ENCODE results near the gene PRDX1. TPM values are rescaled to one million over a fixed set of nuclear protein-coding genes. Genes with fewer than 3 reads are reported as not detected.
"Not testable (repeated sequence)": the region's sequence is repeated elsewhere in the genome, so short reads cannot be mapped to it uniquely, and the experiment has no call there.

PRDX1 gene
- total and polyA plus RNA-seq, 2 of the 4 experiments (the other 2 are of a cell fraction) = 612 to 883 TPM

DNA sequence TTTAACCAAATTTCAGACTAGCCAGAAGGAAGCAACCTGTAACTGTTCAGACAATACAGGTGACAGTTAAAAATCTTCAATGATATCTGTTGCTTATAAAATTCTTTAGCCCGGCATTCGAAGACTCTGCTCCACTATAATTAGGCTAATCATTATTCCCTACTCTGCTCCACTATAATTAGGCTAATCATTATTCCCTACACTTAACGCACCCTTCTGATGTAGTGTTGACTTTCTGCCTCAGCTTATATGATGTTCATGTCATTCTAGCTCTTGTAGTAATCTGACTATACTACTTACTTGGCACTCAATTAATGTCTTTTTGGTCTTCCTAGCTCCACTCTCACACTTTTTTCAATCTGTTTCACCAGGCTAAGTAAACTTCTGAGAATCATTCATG is 44.0 kb downstream of the PRDX1 start:
- Histone ChIP-seq H2AK5ac (ENCODE audit: low read depth, low read length) (no peak overlapping the region), H2BK20ac (ENCODE audit: low read depth, low read length) (no peak overlapping the region), H3K9ac (ENCODE audit: low read depth, low read length) (no peak overlapping the region), H4K91ac (ENCODE audit: insufficient read depth, low read depth, low read length) (no peak overlapping the region), H3K27ac (ENCODE audit: insufficient read depth, low read length) (no peak overlapping the region), H3K79me1 (ENCODE audit: low read depth in 1 of 2, low read length in 2 of 2) (no peaks in the 10 kb centered on the region), H4K5ac (ENCODE audit: low read depth, low read length) (no peak overlapping the region), H3K4me3 (ENCODE audit: insufficient read depth, low read depth, low read length) (no peak overlapping the region), H2BK15ac (ENCODE audit: low read depth, low read length) (no peak overlapping the region), H2AK9ac (replicated peaks; ENCODE audit: low read depth, low read length, poor library complexity) (no peak overlapping the region), H3K4me2 (ENCODE audit: low read depth, low read length) (no peak overlapping the region), H2BK5ac (ENCODE audit: low read depth, low read length, poor library complexity, severe bottlenecking) (no peak overlapping the region), H2BK120ac (ENCODE audit: low read depth, low read length) (no peak overlapping the region), H3K9me3 (ENCODE audit: control insufficient read depth, insufficient read depth, low read length) (no peaks in the 10 kb centered on the region), H3K18ac (ENCODE audit: low read depth, low read length) (no peak overlapping the region), H3K4me1 (ENCODE audit: control insufficient read depth, insufficient read depth, low read length) (no peaks in the 10 kb centered on the region), H3K14ac (replicated peaks; ENCODE audit: low read depth, low read length) (no peak overlapping the region), H2AFZ (replicated peaks; ENCODE audit: low read length, poor library complexity) (no peak overlapping the region), H3K23ac (ENCODE audit: low read depth, low read length) (no peak overlapping the region), H4K8ac (ENCODE audit: low read depth in 2 of 2, low read length in 2 of 2) (no peak overlapping the region), H3K9me1 (ENCODE audit: insufficient read depth, low read length) (no peaks in the 10 kb centered on the region), H3K36me3 (ENCODE audit: control insufficient read depth, insufficient read depth, low read length) (no peaks in the 10 kb centered on the region), H4K20me1 (ENCODE audit: insufficient read depth, low read length) (no peaks in the 10 kb centered on the region), H3K4ac (ENCODE audit: low read depth, low read length) (no peak overlapping the region), H3K27me3 (ENCODE audit: control insufficient read depth, insufficient read depth, low read length) (no peaks in the 10 kb centered on the region), H3K56ac (ENCODE audit: extremely low read depth, insufficient read depth, low read length) (no peak overlapping the region)
- no CpG with 5 or more reads among the region's 3 CpGs for WGBS, 2 experiments (ENCODE audit: extremely low coverage in 2 of 2, insufficient read length in 1 of 2)
- POLR2A ChIA-PET (ENCODE audit: unreplicated experiment) = no interaction called here
- intact Hi-C loops (cut with micrococcal nuclease) (no loop called here), in situ Hi-C loops (cut with MboI; ENCODE audit: low sequenced_read_pairs) (no loop called here), dilution Hi-C loops (cut with HindIII; ENCODE audit: low sequenced_read_pairs, unreplicated experiment) (no loop called here)
- no TSS peak for BruUV-seq (replicated peaks)
- ATAC-seq (ENCODE audit: low read depth) = no peak
- no peak for TF ChIP-seq CEBPB (IDR thresholded peaks at IDR 0.05; ENCODE audit: low read depth, low read length)
- CTCF ChIA-PET = interaction anchor here (0.6 to 1.0 kb wide), 2 partner anchors 10 to 31 kb away, joined by 4 read pairs; no protein-coding TSS in a partner anchor
- no peak for DNase-seq

DNA sequence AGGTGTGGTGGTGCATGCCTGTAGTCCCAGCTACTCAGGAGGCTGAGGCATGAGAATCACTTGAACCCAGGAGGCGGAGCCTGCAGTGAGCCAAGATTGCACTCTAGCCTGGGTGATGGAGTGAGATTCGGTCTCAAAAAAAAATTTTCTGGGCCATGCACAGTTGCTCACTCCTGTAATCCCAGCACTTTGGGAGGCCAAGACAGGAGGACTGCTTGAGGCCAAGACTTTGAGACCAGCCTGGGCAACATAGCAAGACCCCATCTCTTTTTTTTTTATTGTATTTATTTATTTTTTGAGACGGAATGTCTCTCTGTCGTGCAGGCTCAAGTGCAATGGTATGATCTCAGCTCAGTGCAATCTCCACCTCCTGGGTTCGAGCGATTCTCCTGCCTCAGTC is 47.5 kb downstream of the PRDX1 start:
- in situ Hi-C loops (cut with MboI; ENCODE audit: low sequenced_read_pairs) = not testable (repeated sequence)

More for the DNA sequence above, 47.5 kb downstream of the PRDX1 start:
- H2BK5ac ChIP-seq (ENCODE audit: low read depth, low read length, poor library complexity, severe bottlenecking); intact Hi-C loops (cut with micrococcal nuclease); H3K9ac ChIP-seq (ENCODE audit: low read depth, low read length); H3K36me3 ChIP-seq (ENCODE audit: control insufficient read depth, insufficient read depth, low read length); H3K9me1 ChIP-seq (ENCODE audit: insufficient read depth, low read length); H2BK120ac ChIP-seq (ENCODE audit: low read depth, low read length); H3K27ac ChIP-seq (ENCODE audit: insufficient read depth, low read length); H3K4ac ChIP-seq (ENCODE audit: low read depth, low read length); H3K9me3 ChIP-seq (ENCODE audit: control insufficient read depth, insufficient read depth, low read length); H3K79me1 ChIP-seq (ENCODE audit: low read depth in 1 of 2, low read length in 2 of 2); H2AK5ac ChIP-seq (ENCODE audit: low read depth, low read length); H3K56ac ChIP-seq (ENCODE audit: extremely low read depth, insufficient read depth, low read length); H3K4me3 ChIP-seq (ENCODE audit: insufficient read depth, low read depth, low read length); H4K8ac ChIP-seq (ENCODE audit: low read depth in 2 of 2, low read length in 2 of 2); H3K18ac ChIP-seq (ENCODE audit: low read depth, low read length); H3K23ac ChIP-seq (ENCODE audit: low read depth, low read length); H4K20me1 ChIP-seq (ENCODE audit: insufficient read depth, low read length); H2BK15ac ChIP-seq (ENCODE audit: low read depth, low read length); H2AFZ ChIP-seq (replicated peaks; ENCODE audit: low read length, poor library complexity); H3K27me3 ChIP-seq (ENCODE audit: control insufficient read depth, insufficient read depth, low read length); dilution Hi-C loops (cut with HindIII; ENCODE audit: low sequenced_read_pairs, unreplicated experiment); ATAC-seq (ENCODE audit: low read depth); BruUV-seq (replicated peaks); DNase-seq; H3K14ac ChIP-seq (replicated peaks; ENCODE audit: low read depth, low read length); H4K91ac ChIP-seq (ENCODE audit: insufficient read depth, low read depth, low read length); H4K5ac ChIP-seq (ENCODE audit: low read depth, low read length); H3K4me2 ChIP-seq (ENCODE audit: low read depth, low read length); POLR2A ChIA-PET (ENCODE audit: unreplicated experiment); H2AK9ac ChIP-seq (replicated peaks; ENCODE audit: low read depth, low read length, poor library complexity); H3K4me1 ChIP-seq (ENCODE audit: control insufficient read depth, insufficient read depth, low read length); H2BK20ac ChIP-seq (ENCODE audit: low read depth, low read length): not testable (repeated sequence)
- WGBS, 2 experiments (ENCODE audit: extremely low coverage in 2 of 2, insufficient read length in 1 of 2) = 80% methylated on average over 1 of the region's 6 CpGs; no CpG with 5 or more reads in 1 of the 2 experiments
- CTCF ChIA-PET = interaction anchor here (0.9 kb wide), 1 partner anchor 50 kb away, joined by 3 read pairs; no protein-coding TSS in a partner anchor

Data from IMR-90 (cell line).